NB4 (cell line): ENCODE data around the gene KRT36.

ENCODE experiments used
- DNase-seq: peaks from one replicate; pipeline ENCODE4 v3.0.0; 2010; ENCODE audit warnings: low read depth
- H3K4me3 ChIP-seq: one replicate; pipeline ENCODE4 v1.5.1; 2011; ENCODE audit warnings: mild to moderate bottlenecking, low read depth, low read length, moderate library complexity
- CTCF ChIP-seq: IDR thresholded peaks from one replicate; pipeline ENCODE4 v1.5.1; 2012; ENCODE audit warnings: low read depth, low read length
- MAX ChIP-seq: IDR thresholded peaks from 2 replicates; pipeline ENCODE4 v1.6.1; 2011; ENCODE audit warnings: low read depth, low read length
- MYC ChIP-seq: IDR thresholded peaks from 2 replicates; pipeline ENCODE4 v1.6.1; 2011; ENCODE audit warnings: low read depth, low read length
- POLR2A ChIP-seq: IDR thresholded peaks from 2 replicates; pipeline ENCODE4 v1.6.1; 2011; ENCODE audit warnings: mild to moderate bottlenecking; ENCODE audit not compliant: insufficient read length; ENCODE audit errors: extremely low read depth

Gene KRT36

DNA sequence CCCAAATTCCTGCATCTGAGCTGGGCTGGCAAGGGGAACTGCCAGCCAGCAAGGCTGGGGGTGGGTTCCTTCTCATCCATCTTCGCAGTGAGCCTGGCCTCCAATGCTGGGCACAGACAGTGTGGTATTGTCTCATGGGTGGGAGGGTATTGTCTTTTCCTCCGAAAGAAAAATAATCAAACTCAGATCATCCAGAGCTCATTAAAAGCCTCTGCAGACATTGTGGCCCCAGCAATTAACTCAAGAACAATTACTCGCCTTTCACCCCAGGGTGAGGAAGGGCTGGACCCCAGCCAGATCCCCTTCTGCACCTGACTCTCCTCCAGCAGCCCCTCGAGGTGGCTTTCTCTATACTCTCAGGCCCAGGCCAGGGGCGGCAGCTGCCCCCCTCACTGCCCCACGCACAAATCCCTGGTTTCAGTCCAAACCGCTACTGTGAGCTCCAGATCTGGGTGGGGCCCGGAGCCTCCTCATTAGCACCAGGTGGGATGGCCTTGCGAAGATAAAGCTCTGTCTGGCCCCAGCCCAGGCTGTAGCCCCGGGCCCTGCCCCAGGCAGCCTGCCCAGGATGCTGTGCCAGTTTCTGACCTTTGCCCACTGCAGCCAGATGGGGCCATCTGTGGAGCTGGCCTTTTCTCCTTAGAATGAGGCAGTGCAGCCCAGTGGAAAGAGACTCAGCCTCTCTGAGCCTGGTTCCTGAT, 31.3 kb upstream of the KRT36 start:
- TF ChIP-seq POLR2A = no peak
- no peak for TF ChIP-seq CTCF
- DNase-seq = no peak
- no peak overlapping the region for H3K4me3 ChIP-seq

DNA sequence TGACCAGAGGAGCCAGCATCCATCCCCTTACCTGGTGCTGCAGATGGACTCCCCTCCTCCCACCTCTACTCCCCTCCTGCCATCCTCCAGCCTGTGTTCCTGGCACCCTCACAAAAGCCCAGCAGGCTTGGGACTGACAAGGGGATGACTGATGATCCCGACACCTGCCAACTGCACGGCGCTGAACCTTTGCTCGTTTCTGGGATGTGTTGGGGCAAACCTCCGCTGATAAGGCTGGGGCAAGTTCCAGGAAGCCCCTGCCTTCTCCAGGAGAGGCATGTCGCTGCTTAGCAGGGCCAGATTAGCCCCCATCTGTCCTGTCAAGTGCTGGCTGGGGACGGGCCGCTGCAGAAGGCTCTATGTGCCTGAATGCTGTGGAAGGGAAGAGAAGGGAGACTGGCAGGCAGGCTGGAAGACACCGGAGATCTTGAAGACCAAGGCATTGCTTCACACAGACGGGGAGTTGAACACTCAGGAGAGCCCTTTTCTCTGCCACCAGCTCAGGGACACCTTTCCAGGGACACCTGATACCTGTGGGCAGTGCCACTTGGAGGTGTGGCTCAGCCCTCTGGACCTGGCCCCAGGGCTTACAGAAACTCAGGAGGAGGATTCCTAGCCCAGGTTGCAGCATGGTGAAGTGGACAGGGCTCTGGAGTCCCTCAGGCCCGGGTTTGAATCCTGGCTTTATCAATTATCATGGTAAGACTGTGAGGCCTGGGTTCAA, 30.0 kb upstream of the KRT36 start:
- no peak for DNase-seq
- no peak overlapping the region for H3K4me3 ChIP-seq
- TF ChIP-seq CTCF = no peak

GRCh38 chr17:41518789-41519449, 29.2 kb upstream of the KRT36 start, which contains the start of gene KRT15:
Gene KRT15, minus strand, starts transcription at chr17:41518890. Its CDS starts 63 bp downstream, at chr17:41518827.
- H3K4me3 ChIP-seq = no peak within 1 kb of the TSS
- DNase-seq = no peak
- no peak for TF ChIP-seq MAX
- TF ChIP-seq MYC = no peak
- TF ChIP-seq POLR2A = no peak
- TF ChIP-seq CTCF = no peak

GRCh38 chr17:41518031-41518430, 28.3 kb upstream of the KRT36 start:
- no peak overlapping the region for H3K4me3 ChIP-seq
- DNase-seq = no peak
- TF ChIP-seq MYC (no peak), MAX (no peak), CTCF (no peak), POLR2A (no peak)

DNA sequence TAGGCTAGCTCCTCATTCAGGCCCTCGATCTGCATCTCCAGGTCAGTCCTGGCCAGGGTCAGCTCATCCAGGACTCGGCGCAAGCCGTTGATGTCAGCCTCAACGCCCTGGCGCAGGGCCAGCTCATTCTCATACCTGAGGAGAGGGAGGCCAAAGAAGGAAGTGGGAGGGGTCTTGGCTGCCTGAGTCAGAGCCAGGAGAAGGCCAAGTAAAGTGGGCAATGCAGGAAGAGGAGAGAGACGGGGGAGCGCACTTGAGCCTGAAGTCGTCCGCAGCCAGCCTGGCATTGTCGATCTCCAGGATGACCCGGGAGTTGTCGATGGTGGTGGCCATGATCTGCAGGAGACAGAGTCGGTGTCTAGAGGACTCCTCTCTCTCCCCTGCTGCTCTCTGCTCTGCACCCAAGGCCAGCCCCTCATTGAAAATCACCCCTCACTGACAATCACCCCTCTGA, 27.1 kb upstream of the KRT36 start:
- DNase-seq = no peak
- no peak overlapping the region for H3K4me3 ChIP-seq
- TF ChIP-seq CTCF (no peak), POLR2A (no peak)

DNA sequence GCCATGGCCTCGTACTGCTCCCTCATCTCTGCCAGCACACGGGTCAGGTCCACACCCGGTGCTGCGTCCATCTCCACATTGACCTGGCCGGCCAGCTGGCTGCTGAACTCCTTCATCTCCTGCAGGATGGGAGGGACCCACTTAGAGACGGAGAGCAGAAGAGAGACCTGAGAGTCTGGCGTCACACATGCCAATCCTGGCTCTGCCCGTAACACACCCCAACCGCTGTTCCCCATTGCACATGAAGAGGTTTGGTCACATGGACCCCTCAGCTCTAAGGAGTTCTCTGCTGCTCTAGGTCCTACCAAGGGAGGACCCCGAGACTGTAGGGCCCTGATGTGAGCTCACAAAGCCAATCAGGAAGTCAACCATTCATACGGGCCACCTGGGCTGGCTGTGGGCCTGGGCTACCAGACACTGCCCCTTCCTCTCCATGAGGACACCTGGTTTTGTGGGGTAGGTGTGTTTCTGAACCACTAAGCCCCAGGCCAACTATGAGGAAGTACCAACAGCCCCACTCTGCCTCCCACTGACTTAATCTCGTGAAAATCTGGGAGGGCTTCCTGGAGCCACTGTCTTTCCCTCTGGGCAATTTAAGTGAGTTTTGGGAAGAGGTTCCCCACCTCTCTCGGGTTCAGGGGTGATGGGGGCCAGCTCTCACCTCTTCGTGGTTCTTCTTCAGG, 26.6 kb upstream of the KRT36 start:
- no peak for DNase-seq
- TF ChIP-seq POLR2A = no peak
- no peak for TF ChIP-seq MYC
- TF ChIP-seq MAX = no peak
- TF ChIP-seq CTCF = no peak
- no peak overlapping the region for H3K4me3 ChIP-seq
